Measurements from ENCODE around the gene INF2.
A peak's percentile ranks its signal among the peaks of the same experiment; 100 is the strongest.

The INF2 gene

GRCh38 chr14:104708606-104709268, 19.3 kb downstream of the INF2 start:
- DNase-seq (ENCODE audit: low read depth), result peak; percentile 67
- peak; percentile 95 for TF ChIP-seq CTCF (conservative IDR thresholded peaks at IDR 0.05; ENCODE audit: low read depth, low read length)
- H3K4me3 ChIP-seq (ENCODE audit: low read depth, low read length), result no peak overlapping the region

GRCh38 chr14:104709387-104710039, 20.1 kb downstream of the INF2 start:
- DNase-seq (ENCODE audit: low read depth), result no peak
- TF ChIP-seq CTCF (conservative IDR thresholded peaks at IDR 0.05; ENCODE audit: low read depth, low read length), result peak; percentile 14
- H3K4me3 ChIP-seq (ENCODE audit: low read depth, low read length), result no peak overlapping the region

GRCh38 chr14:104710071-104710735, 20.8 kb downstream of the INF2 start:
- H3K4me3 ChIP-seq (ENCODE audit: low read depth, low read length), result no peak overlapping the region
- no peak for DNase-seq (ENCODE audit: low read depth)
- TF ChIP-seq CTCF (conservative IDR thresholded peaks at IDR 0.05; ENCODE audit: low read depth, low read length), result no peak

GRCh38 chr14:104712881-104713734, 23.7 kb downstream of the INF2 start:
- no peak for DNase-seq (ENCODE audit: low read depth)
- no peak overlapping the region for H3K4me3 ChIP-seq (ENCODE audit: low read depth, low read length)
- TF ChIP-seq CTCF (conservative IDR thresholded peaks at IDR 0.05; ENCODE audit: low read depth, low read length), result no peak

GRCh38 chr14:104714066-104714465, 24.6 kb downstream of the INF2 start:
- TF ChIP-seq CTCF (conservative IDR thresholded peaks at IDR 0.05; ENCODE audit: low read depth, low read length), result no peak
- DNase-seq (ENCODE audit: low read depth), result no peak
- no peak overlapping the region for H3K4me3 ChIP-seq (ENCODE audit: low read depth, low read length)

- no peak overlapping the region for H3K4me3 ChIP-seq (ENCODE audit: low read depth, low read length)
- no peak for TF ChIP-seq CTCF (conservative IDR thresholded peaks at IDR 0.05; ENCODE audit: low read depth, low read length)
- no peak for DNase-seq (ENCODE audit: low read depth)
Measured at GRCh38 chr14:104714681-104715080, 25.3 kb downstream of the INF2 start.
